Thyroid gland (tissue), 4 donors: ENCODE data around the gene IL17C. TPM values are rescaled to one million over a fixed set of nuclear protein-coding genes. Genes with fewer than 3 reads are reported as not detected.

ENCODE experiments used
- DNase-seq, 2 donors: peaks; one replicate each; pipeline ENCODE4 v3.0.0-alpha.2; 2019
- H3K27ac ChIP-seq, 3 donors: fragments of 200-600 bp; sonication (generic); 1 replicate in 2 of 3; 2 replicates in 1 of 3; pipeline ENCODE4 v1.5.1; 2016 to 2019; ENCODE audit warnings: mild to moderate bottlenecking in 1 of 3, moderate library complexity in 1 of 3
- H3K27me3 ChIP-seq: fragments of 200-600 bp; sonication (generic); one replicate; pipeline ENCODE4 v1.5.1; 2019
- H3K36me3 ChIP-seq, 2 donors: fragments of 200-600 bp; sonication (generic); one replicate each; pipeline ENCODE4 v1.5.1; 2016 to 2019
- H3K4me1 ChIP-seq, 2 donors: fragments of 200-600 bp; sonication (generic); one replicate each; pipeline ENCODE4 v1.5.1; 2017 to 2019
- H3K4me3 ChIP-seq, 3 donors: fragments of 200-600 bp; sonication (generic); replicated peaks in 1 of 3; 1 replicate in 2 of 3; 2 replicates in 1 of 3; pipeline ENCODE4 v1.5.1; 2016; ENCODE audit warnings: mild to moderate bottlenecking in 1 of 3
- H3K9me3 ChIP-seq: fragments of 200-600 bp; sonication (generic); one replicate; pipeline ENCODE4 v1.5.1; 2017
- CTCF ChIP-seq, 6 experiments: fragments of 200-600 bp in 3 of 6; fragments of 450-650 bp in 3 of 6; sonication (generic) in 3 of 6; IDR thresholded peaks; one replicate each; pipeline ENCODE4 v1.5.1; 2016 to 2019; ENCODE audit warnings: antibody characterized with exemption in 6 of 6, mild to moderate bottlenecking in 2 of 6, inconsistent platforms in 1 of 6, moderate library complexity in 1 of 6
- POLR2A ChIP-seq, 2 donors: fragments of 450-650 bp; IDR thresholded peaks; one replicate each; pipeline ENCODE4 v1.6.1; 2017; ENCODE audit warnings: antibody characterized with exemption in 2 of 2, mild to moderate bottlenecking in 2 of 2, moderate library complexity in 1 of 2
- WGBS, 2 donors: methylation state at CpG; one replicate each; pipeline ENCODE4 v1.1.5; 2017; 5-methylcytosine and 5-hydroxymethylcytosine counted together
- intact Hi-C: fragments of 100-400 bp; cut with DNase I; formaldehyde crosslinking; loops from one replicate; pipeline ENCODE4 v1.15.1; 2023
- total RNA-seq, 4 donors: library from RNA; depleted of rRNA; stranded (reverse); fragments of >200 nt; gene quantifications; one replicate each; pipeline ENCODE4 v1.2.3, GENCODE V29; 2016

The IL17C gene
- total RNA-seq: not detected

GRCh38 chr16:88638323-88639230 is at the start of gene IL17C:
Gene IL17C, plus strand, starts transcription at chr16:88638572. Its CDS starts 70 bp downstream, at chr16:88638642.
- no peak within 1 kb of the TSS for H3K27ac ChIP-seq
- H3K4me1 ChIP-seq: peaks cover 0 to 25% of the 10 kb centered on the region in 2 donors
- WGBS, 2 donors: 31 to 53% methylated on average over 4 to 20 of the region's 27 CpGs
- DNase-seq: peak; percentile 73 to 74
- no peaks in the 10 kb centered on the region for H3K27me3 ChIP-seq
- no peaks in the 10 kb centered on the region for H3K9me3 ChIP-seq
- no peaks in the 10 kb centered on the region for H3K36me3 ChIP-seq
- TF ChIP-seq CTCF (IDR thresholded peaks at IDR 0.05): no peak
- intact Hi-C loops: no loop called here
- no peak within 1 kb of the TSS for H3K4me3 ChIP-seq

- Histone ChIP-seq H3K27ac (no peak overlapping the region), H3K4me3 (no peak overlapping the region), H3K27me3 (no peaks in the 10 kb centered on the region), H3K4me1 (peaks cover 0 to 4% of the 10 kb centered on the region in 2 donors), H3K9me3 (no peaks in the 10 kb centered on the region), H3K36me3 (peaks cover 23 to 34% of the 10 kb centered on the region in 2 donors)
- 88 to 91% methylated on average over 6 of the region's 6 CpGs for WGBS, 2 donors
- no peak for DNase-seq
- no peak for TF ChIP-seq CTCF (IDR thresholded peaks at IDR 0.05)
- TF ChIP-seq POLR2A (IDR thresholded peaks at IDR 0.05): no peak
- intact Hi-C loops: no loop called here
Measured at GRCh38 chr16:88588754-88589153, 49.6 kb upstream of the IL17C start.

- Histone ChIP-seq H3K4me3 (no peak overlapping the region), H3K4me1 (peaks cover 0 to 3% of the 10 kb centered on the region in 2 donors), H3K9me3 (no peaks in the 10 kb centered on the region), H3K27me3 (no peaks in the 10 kb centered on the region), H3K27ac (no peak overlapping the region), H3K36me3 (peaks cover 23 to 34% of the 10 kb centered on the region in 2 donors)
- DNase-seq: no peak
- TF ChIP-seq CTCF (IDR thresholded peaks at IDR 0.05) (no peak), POLR2A (IDR thresholded peaks at IDR 0.05) (no peak)
- intact Hi-C loops: no loop called here
- 93% methylated on average over 11 of the region's 11 CpGs for WGBS, 2 donors
Measured at GRCh38 chr16:88589441-88589840, 48.9 kb upstream of the IL17C start.

GRCh38 chr16:88591577-88592021 is 46.8 kb upstream of the IL17C start:
- peak in 1 of 2 donors; percentile 17 for DNase-seq
- no peaks in the 10 kb centered on the region for H3K27me3 ChIP-seq
- no peak for TF ChIP-seq CTCF (IDR thresholded peaks at IDR 0.05)
- TF ChIP-seq POLR2A (IDR thresholded peaks at IDR 0.05): no peak
- H3K36me3 ChIP-seq: peaks cover 23 to 34% of the 10 kb centered on the region in 2 donors
- no peaks in the 10 kb centered on the region for H3K4me1 ChIP-seq
- no peaks in the 10 kb centered on the region for H3K9me3 ChIP-seq
- no peak overlapping the region for H3K27ac ChIP-seq
- intact Hi-C loops: no loop called here
- 80 to 90% methylated on average over 10 of the region's 10 CpGs for WGBS, 2 donors
- H3K4me3 ChIP-seq: no peak overlapping the region

GRCh38 chr16:88593061-88593460 is 45.3 kb upstream of the IL17C start:
- no peak for TF ChIP-seq CTCF (IDR thresholded peaks at IDR 0.05)
- no peak for TF ChIP-seq POLR2A (IDR thresholded peaks at IDR 0.05)
- WGBS, 2 donors: 96 to 98% methylated on average over 12 of the region's 12 CpGs
- Histone ChIP-seq H3K4me3 (no peak overlapping the region), H3K4me1 (no peaks in the 10 kb centered on the region), H3K27ac (no peak overlapping the region), H3K9me3 (no peaks in the 10 kb centered on the region), H3K27me3 (no peaks in the 10 kb centered on the region), H3K36me3 (peaks cover 13 to 22% of the 10 kb centered on the region in 2 donors)
- intact Hi-C loops: no loop called here
- DNase-seq: no peak
